CMK (cell line): ENCODE data around the gene SLC2A10.

Source experiments
- DNase-seq: peaks from one replicate; pipeline ENCODE4 v3.0.0-alpha.2; 2010; ENCODE audit warnings: low read depth

Gene SLC2A10

GRCh38 chr20:46703435-46703834 is 6.0 kb upstream of the SLC2A10 start:
- no peak for DNase-seq

GRCh38 chr20:46704714-46705377 is 4.6 kb upstream of the SLC2A10 start:
- DNase-seq = no peak

- DNase-seq = no peak
These were observed 4.1 kb upstream of the SLC2A10 start for GRCh38 chr20:46705378-46705729.

- no peak for DNase-seq
These were observed 3.2 kb upstream of the SLC2A10 start for GRCh38 chr20:46706242-46706641.

DNA sequence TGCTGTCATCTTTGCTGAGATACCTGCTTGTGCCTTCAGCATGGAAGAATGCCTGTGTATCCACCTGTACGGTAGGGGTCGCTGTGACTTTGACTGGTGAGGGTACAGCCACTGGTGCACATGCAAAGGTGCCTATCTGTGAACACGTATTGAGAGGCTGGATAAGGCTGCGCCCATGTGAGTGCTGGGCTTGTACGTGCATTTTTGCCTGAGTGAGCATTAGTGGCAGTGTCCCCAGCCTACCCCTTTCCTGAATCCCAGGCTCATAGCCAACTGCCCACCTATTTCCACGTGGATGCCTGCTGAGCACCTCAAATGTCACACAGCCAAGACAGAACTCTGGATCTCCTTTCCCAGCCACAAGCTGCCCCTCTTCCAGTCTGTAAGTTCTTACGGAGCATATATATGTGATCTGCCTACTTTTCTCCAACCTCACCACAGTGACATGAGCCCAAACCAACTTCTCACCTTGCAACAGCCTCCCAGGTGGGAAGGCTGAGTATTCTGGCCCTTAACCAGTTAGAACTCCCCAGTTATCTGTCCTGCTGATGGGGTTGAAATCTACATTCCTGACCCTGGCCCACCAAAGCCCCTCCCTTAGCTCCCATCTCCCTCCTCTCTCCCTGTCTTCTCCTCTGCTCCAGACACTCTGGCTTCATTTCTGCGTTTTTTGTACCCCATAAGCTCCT is 1.1 kb upstream of the SLC2A10 start:
- no peak for DNase-seq

DNA sequence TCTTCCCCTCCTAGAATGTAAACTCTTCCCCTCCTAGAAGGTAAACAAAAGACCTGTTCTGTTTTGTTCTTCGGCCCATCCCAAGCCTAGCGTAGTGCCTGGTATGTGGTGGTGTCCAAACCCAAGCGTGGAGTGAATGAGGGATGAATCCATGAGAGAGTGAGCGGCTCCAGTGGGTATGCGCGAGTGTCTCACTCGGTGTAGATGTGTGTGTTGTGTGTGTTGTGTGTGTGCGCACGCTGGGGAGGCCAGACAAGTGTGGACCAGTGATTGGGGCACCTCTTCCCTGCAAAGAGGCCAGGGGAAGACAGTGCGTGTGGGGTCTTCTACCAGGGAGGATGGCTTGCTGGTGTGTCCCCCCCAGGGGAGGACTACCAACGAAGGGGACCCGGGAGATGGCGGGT is 392 bp upstream of the SLC2A10 start:
- DNase-seq = no peak

GRCh38 chr20:46710153-46710913 is 884 bp downstream of the SLC2A10 start:
- no peak for DNase-seq

GRCh38 chr20:46712056-46712636 is 2.7 kb downstream of the SLC2A10 start:
- DNase-seq = no peak

DNA sequence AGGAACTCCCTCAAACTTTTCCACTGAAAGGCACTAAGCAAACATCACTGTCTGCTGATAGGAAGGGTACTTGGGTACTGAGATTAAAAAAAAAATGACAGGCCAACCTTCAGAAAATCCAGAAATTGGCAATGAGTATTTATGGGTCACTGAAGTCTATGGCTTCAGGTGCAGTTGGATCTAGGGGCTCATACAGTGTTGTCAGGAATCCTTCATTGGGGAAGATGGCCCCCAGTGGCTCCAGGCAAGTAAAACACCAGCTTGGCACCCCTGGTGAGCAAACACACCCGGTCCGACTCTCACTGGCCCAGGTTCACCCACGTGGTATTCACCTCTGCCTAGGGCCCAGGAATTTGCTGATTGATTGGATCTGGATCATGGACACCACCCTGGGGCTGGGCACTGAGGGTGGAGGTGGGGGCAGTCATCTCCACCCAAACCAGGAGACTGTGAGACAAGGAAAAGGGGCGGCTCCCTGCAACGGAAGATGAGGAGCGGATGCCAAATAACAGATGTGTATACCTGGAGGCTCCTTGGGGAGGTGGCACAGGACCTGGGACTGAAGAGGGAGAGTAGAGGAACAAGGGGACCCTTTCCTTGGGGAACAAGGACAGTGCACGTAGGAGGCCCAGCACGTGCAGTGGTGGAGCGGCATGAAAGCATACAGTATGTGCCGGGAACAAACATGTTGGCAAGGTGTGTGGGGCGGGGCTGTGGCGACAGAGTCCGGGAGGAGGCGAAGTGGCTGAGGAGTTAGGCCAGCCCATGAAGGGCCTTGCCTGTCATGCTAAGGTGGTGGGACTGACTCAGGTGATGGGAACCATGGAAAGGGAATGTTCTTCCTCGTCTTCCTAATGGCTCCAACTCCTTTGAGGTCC is 4.7 kb downstream of the SLC2A10 start:
- DNase-seq = no peak

- DNase-seq = no peak
These were observed 5.9 kb downstream of the SLC2A10 start for GRCh38 chr20:46715292-46715756.

DNA sequence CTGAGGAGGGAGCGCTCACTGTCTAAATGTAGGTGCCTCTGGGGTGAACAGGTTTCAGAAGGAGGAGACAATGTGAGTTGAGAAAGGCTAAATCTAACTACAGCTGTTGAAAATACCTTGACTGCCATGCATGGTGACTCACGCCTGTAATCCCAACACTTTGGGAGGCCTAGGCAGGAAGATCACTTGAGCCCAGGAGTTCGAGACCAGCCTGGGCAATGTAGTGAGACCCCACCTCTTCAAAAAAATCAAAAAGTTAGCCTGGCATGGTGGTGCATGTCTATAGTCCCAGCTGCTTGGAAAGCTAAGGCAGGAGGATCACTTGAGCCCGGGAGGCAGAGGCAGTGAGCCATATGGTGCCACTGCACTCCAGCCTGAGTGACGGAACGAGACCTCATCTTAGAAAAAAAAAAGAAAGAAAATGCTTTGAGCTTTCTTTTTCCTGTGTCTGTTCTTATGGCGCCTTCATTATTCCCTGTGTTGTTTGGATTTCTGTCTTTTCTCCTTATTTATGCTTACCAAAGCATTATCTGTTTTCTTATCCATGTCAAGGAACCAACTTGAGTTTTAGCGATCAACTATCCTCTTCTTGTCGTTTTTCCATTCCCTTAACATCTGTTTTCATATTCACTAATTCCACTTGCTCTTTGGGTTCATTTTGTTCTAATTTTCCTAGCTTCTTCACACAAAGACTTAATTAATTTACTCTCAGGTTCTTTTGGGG is 8.5 kb downstream of the SLC2A10 start:
- DNase-seq = no peak

- DNase-seq = no peak
These were observed 10.6 kb downstream of the SLC2A10 start for GRCh38 chr20:46720019-46720418.

- DNase-seq = no peak
These were observed 11.5 kb downstream of the SLC2A10 start for GRCh38 chr20:46720776-46721425.

DNA sequence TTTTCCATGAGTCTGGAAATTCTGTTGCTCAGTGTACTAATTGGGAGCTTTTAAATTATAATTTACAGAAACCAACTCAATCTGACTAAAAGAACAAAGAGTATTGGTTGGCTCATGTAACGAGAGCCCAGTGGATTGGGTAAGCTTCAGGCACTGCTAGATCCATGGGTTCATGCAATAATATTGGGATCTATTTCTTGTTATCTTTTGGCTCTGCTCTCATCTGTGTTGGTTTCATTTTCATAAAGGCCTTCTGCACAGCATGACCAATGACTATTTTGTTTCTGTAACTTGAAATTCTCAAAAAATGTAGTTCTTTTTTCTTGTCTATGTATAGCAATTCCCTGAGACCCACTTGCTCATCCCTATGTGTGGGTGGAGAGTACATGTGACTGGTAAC is 12.0 kb downstream of the SLC2A10 start:
- no peak for DNase-seq

DNA sequence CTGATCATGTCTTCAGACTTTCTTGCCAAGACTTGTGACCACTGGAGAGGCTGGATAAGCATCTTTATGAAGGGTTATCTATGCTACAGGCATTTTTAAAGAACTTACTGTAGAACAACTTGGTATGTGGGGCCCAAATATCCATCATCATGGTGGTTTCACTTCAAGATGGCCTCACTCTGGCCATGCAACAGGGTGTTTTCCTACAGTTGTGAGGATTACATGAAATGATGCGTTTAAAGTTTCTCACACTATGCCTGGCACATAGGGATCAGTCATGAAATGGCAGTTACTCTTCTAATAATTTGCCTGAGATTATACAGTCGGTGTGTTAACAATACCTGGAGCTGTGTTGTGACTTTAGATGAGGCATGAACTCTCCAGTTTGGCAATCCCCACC is 13.0 kb downstream of the SLC2A10 start:
- no peak for DNase-seq

- DNase-seq = no peak
These were observed 13.6 kb downstream of the SLC2A10 start for GRCh38 chr20:46723039-46723438.

DNA sequence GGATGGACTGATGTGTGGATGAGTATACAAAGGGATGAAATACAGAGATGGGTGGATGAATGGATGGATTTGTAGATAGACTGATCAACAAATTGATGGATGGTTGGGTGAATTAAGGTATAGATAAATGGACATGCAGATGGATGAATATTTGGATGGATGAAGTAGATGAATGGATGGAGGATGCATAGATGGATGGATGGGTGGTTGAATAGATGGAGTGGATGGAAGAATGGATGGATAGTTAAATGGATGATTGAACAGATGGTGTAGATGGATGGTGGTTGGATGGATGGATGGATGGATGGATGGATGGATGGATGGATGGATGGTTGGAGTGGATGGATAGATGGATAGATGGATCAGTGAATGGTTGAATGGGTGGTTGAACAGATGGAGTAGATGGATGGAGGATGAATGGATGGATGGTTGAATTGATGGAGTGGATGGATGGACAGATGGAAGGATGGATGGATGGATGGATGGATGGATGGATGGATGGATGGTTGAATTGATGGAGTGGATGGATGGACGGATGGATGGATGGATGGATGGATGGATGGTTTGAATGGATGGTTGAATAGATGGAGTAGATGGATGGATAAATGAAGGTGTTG is 15.0 kb downstream of the SLC2A10 start:
- DNase-seq = no peak

DNA sequence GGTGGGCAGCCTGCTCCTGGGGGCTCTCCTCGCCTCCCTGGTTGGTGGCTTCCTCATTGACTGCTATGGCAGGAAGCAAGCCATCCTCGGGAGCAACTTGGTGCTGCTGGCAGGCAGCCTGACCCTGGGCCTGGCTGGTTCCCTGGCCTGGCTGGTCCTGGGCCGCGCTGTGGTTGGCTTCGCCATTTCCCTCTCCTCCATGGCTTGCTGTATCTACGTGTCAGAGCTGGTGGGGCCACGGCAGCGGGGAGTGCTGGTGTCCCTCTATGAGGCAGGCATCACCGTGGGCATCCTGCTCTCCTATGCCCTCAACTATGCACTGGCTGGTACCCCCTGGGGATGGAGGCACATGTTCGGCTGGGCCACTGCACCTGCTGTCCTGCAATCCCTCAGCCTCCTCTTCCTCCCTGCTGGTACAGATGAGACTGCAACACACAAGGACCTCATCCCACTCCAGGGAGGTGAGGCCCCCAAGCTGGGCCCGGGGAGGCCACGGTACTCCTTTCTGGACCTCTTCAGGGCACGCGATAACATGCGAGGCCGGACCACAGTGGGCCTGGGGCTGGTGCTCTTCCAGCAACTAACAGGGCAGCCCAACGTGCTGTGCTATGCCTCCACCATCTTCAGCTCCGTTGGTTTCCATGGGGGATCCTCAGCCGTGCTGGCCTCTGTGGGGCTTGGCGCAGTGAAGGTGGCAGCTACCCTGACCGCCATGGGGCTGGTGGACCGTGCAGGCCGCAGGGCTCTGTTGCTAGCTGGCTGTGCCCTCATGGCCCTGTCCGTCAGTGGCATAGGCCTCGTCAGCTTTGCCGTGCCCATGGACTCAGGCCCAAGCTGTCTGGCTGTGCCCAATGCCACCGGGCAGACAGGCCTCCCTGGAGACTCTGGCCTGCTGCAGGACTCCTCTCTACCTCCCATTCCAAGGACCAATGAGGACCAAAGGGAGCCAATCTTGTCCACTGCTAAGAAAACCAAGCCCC is 16.0 kb downstream of the SLC2A10 start:
- no peak for DNase-seq

DNA sequence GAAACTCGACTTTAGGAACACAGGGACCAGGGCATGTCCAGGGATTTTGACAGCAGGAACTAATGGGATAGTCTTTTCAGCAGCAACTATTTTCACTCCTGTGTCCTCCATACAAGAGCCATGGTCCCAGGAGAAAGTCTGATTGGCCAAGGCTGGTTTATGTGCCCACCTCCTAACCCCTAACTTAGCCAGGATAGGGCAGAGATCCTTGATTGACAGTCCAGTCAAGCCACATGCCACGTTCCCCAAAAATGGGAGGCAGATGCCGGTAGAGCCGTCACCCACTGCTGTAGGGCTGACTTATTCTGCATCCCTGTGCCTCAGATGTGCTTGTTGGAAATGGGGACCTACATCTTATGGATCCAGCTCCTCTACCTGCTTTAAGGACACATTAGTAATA is 22.3 kb downstream of the SLC2A10 start:
- no peak for DNase-seq
